ENCODE results near the gene PARP6. TPM values are rescaled to one million over a fixed set of nuclear protein-coding genes. Genes with fewer than 3 reads are reported as not detected.

Gene PARP6, protein sequence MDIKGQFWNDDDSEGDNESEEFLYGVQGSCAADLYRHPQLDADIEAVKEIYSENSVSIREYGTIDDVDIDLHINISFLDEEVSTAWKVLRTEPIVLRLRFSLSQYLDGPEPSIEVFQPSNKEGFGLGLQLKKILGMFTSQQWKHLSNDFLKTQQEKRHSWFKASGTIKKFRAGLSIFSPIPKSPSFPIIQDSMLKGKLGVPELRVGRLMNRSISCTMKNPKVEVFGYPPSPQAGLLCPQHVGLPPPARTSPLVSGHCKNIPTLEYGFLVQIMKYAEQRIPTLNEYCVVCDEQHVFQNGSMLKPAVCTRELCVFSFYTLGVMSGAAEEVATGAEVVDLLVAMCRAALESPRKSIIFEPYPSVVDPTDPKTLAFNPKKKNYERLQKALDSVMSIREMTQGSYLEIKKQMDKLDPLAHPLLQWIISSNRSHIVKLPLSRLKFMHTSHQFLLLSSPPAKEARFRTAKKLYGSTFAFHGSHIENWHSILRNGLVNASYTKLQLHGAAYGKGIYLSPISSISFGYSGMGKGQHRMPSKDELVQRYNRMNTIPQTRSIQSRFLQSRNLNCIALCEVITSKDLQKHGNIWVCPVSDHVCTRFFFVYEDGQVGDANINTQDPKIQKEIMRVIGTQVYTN
- total RNA-seq, result 10 to 100 TPM; 87.3 to 92.1 TPM
- polyA plus RNA-seq (2013, experiment 1 of 2), result 74.3 TPM
- polyA plus RNA-seq (2013, experiment 2 of 2), result 56.8 TPM
- long read RNA-seq, experiment 1, partial matches to known transcripts, result 4 of 17 reads
- long read RNA-seq, experiment 1, other reads (novel, unspliced or antisense), result 10 of 17 reads
- long read RNA-seq, experiment 2, partial matches to known transcripts, result 30 of 117 reads
- long read RNA-seq, experiment 2, other reads (novel, unspliced or antisense), result 80 of 117 reads
- long read RNA-seq, experiment 3, partial matches to known transcripts, result 7 of 45 reads
- long read RNA-seq, experiment 3, other reads (novel, unspliced or antisense), result 33 of 45 reads
- long read RNA-seq, experiment 4, partial matches to known transcripts, result 0 of 6 reads
- long read RNA-seq, experiment 4, other reads (novel, unspliced or antisense), result 6 of 6 reads

DNA sequence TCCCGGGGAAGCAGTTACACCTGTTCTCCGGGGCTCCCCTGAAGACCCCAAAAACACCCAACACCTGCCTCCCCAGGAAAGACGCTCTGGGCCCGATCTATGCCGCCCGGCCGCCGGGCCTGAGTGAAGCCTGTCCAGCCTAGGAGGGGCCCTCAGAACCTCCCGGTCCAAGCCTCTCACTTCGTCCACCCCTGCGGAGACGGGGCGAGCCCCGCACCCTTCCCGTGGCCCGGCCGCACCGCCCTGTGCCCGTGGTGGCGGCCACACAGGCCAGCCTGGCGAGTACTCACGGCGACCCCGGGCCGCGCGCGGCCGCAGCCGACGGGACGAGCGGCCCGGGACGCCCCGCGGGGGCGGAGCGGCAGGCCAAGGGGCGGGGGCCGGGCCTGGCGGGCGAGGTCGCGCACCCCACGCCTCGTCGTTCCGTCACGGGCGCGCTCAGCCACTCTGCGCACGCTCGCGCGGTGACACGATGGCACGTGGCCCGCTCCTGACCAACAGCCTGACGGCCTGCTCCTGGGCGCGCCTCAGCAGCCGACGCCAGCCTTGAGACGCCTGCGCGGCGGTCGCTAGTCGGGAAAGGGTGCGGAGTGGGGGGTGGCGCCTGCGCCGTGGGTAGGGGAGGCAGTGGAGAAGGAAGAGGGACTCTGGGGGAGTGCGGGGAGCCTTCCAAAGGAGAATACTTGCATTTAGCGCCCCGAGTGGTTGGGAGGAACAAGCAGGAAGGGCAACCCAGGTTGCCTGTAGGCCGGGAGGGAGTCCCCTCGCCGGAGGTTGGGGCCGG lies at the start of gene PARP6:
TSS of gene PARP6 (minus strand) at position 342 of the 784 bp plus-strand sequence. CDS start 5,077 bp downstream, outside the sequence.
- Histone ChIP-seq H3K9ac (ENCODE audit: extremely low read depth, low read length, poor library complexity, severe bottlenecking) (peak within 1 kb of the TSS; percentile 77), H3K27ac (ENCODE audit: low read depth, low read length) (no peak within 1 kb of the TSS), H3K4me3 (ENCODE audit: low read length) (peak within 1 kb of the TSS; percentile 82), H3K27me3 (ENCODE audit: control insufficient read depth, insufficient read depth, low read length, poor library complexity, severe bottlenecking) (peaks cover 29% of the 10 kb centered on the region), H3K36me3 (ENCODE audit: control insufficient read depth, insufficient read depth, low read length) (peaks cover 34% of the 10 kb centered on the region), H3K9me3 (ENCODE audit: control insufficient read depth, low read length) (no peaks in the 10 kb centered on the region), H3K4me1 (ENCODE audit: control insufficient read depth, insufficient read depth, low read length) (peaks cover 7% of the 10 kb centered on the region)
- TF ChIP-seq, protein P1, sequence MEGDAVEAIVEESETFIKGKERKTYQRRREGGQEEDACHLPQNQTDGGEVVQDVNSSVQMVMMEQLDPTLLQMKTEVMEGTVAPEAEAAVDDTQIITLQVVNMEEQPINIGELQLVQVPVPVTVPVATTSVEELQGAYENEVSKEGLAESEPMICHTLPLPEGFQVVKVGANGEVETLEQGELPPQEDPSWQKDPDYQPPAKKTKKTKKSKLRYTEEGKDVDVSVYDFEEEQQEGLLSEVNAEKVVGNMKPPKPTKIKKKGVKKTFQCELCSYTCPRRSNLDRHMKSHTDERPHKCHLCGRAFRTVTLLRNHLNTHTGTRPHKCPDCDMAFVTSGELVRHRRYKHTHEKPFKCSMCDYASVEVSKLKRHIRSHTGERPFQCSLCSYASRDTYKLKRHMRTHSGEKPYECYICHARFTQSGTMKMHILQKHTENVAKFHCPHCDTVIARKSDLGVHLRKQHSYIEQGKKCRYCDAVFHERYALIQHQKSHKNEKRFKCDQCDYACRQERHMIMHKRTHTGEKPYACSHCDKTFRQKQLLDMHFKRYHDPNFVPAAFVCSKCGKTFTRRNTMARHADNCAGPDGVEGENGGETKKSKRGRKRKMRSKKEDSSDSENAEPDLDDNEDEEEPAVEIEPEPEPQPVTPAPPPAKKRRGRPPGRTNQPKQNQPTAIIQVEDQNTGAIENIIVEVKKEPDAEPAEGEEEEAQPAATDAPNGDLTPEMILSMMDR (conservative IDR thresholded peaks at IDR 0.05), result peak; percentile 78
- peaks cover 23% of the 10 kb centered on the region for H3K36me3 Mint-ChIP-seq (ENCODE audit: low read depth)
- H3K4me1 Mint-ChIP-seq, result peaks cover 23% of the 10 kb centered on the region
- peak within 1 kb of the TSS; percentile 85 for H3K27ac Mint-ChIP-seq
- WGBS, 2 experiments (ENCODE audit: insufficient coverage in 1 of 2, insufficient read length in 1 of 2), result 1 to 3% methylated on average over 16 to 82 of the region's 82 CpGs
- no peaks in the 10 kb centered on the region for H3K9me3 Mint-ChIP-seq
- peak; percentile 99 for DNase-seq
- H3K27me3 Mint-ChIP-seq (ENCODE audit: insufficient read depth), result peaks cover 31% of the 10 kb centered on the region
- H3K4me3 Mint-ChIP-seq, result peak within 1 kb of the TSS; percentile 81

DNA sequence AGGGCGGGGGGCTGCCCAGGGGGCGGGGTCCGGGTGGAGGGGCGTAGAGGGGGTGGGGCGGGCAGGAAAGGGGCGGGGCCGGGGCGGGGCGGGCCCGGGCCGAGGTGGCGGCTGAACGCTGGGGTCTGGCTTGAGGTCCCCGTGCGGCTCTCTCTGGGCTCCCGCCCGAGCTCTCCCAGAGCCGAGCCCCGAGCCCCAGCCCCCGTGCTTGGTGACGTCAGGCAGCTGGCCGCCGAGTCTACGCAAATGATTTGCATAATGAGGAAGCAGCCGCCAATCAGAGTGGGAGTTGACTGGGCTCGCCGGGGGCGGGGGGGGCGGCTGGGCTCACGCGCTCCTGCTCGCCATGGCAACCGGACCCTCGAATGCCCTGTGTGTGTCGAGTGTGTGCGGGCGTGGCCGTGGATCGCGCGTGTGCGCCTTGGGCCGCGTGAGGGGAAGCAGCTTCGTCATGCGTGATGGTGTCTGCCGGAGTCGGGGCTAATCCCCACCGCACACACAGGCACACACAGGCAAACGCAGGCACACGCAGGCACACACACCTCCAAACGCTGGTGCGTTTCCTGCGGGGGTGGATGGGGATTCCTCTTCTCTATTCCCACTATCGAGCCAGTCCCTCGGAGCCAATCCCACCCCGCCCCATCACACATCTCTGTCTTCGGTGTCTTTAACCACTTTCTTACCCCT lies 47.8 kb upstream of the PARP6 start, which contains the start of gene CELF6:
TSS of gene CELF6 (minus strand) at position 173 of the 687 bp plus-strand sequence. CDS start 283 bp downstream, outside the sequence.
- WGBS, 2 experiments (ENCODE audit: insufficient coverage in 1 of 2, insufficient read length in 1 of 2), result 1% methylated on average over 53 of the region's 58 CpGs; no CpG with 5 or more reads in 1 of the 2 experiments
- H3K27me3 ChIP-seq (ENCODE audit: control insufficient read depth, insufficient read depth, low read length, poor library complexity, severe bottlenecking), result peaks cover 44% of the 10 kb centered on the region
- peak within 1 kb of the TSS; percentile 12 for H3K27ac ChIP-seq (ENCODE audit: low read depth, low read length)
- peak within 1 kb of the TSS; percentile 82 for H3K4me3 ChIP-seq (ENCODE audit: low read length)
- peaks cover 15% of the 10 kb centered on the region for H3K9me3 ChIP-seq (ENCODE audit: control insufficient read depth, low read length)
- H3K36me3 ChIP-seq (ENCODE audit: control insufficient read depth, insufficient read depth, low read length), result no peaks in the 10 kb centered on the region
- H3K27ac Mint-ChIP-seq, result peak within 1 kb of the TSS; percentile 89
- peak within 1 kb of the TSS; percentile 31 for H3K9ac ChIP-seq (ENCODE audit: extremely low read depth, low read length, poor library complexity, severe bottlenecking)
- peak within 1 kb of the TSS; percentile 68 for H3K4me3 Mint-ChIP-seq
- peaks cover 14% of the 10 kb centered on the region for H3K9me3 Mint-ChIP-seq
- H3K4me1 Mint-ChIP-seq, result peaks cover 4% of the 10 kb centered on the region
- peak; percentile 99 for DNase-seq
- peaks cover 53% of the 10 kb centered on the region for H3K27me3 Mint-ChIP-seq (ENCODE audit: insufficient read depth)
- TF ChIP-seq, protein P1 (conservative IDR thresholded peaks at IDR 0.05), result no peak
- H3K4me1 ChIP-seq (ENCODE audit: control insufficient read depth, insufficient read depth, low read length), result no peaks in the 10 kb centered on the region
- peaks cover 7% of the 10 kb centered on the region for H3K36me3 Mint-ChIP-seq (ENCODE audit: low read depth)

All from endodermal cell (in vitro differentiated cells).